Tibial nerve (tissue), 4 donors: ENCODE data around the gene AVL9.

Experiments used
- CTCF ChIP-seq, 5 experiments: fragments of 200-600 bp in 3 of 5; fragments of 450-650 bp in 2 of 5; sonication (generic) in 3 of 5; IDR thresholded peaks; one replicate each; pipeline ENCODE4 v1.5.1; 2016 to 2019; ENCODE audit warnings: antibody characterized with exemption in 5 of 5, mild to moderate bottlenecking in 3 of 5, moderate library complexity in 2 of 5
- EP300 ChIP-seq, 2 donors: sonication (generic); formaldehyde crosslinking; IDR thresholded peaks; one replicate each; pipeline ENCODE4 v1.6.1; 2017; ENCODE audit warnings: antibody characterized with exemption in 2 of 2, mild to moderate bottlenecking in 1 of 2
- POLR2A ChIP-seq, 2 donors: fragments of 450-650 bp; IDR thresholded peaks; one replicate each; pipeline ENCODE4 v1.6.1; 2017; ENCODE audit warnings: antibody characterized with exemption in 2 of 2, mild to moderate bottlenecking in 2 of 2, moderate library complexity in 2 of 2

GRCh38 chr7:32542595-32542994 lies 47.3 kb downstream of the AVL9 start:
- TF ChIP-seq CTCF (IDR thresholded peaks at IDR 0.05) (no peak), POLR2A (IDR thresholded peaks at IDR 0.05) (no peak), EP300 (IDR thresholded peaks at IDR 0.05) (no peak)
